Measurements from ENCODE around the gene NADSYN1. TPM values are rescaled to one million over a fixed set of nuclear protein-coding genes. Genes with fewer than 3 reads are reported as not detected.

The NADSYN1 gene
- total and polyA plus RNA-seq, 2 experiments from 2014 or later, result 35.6 to 54.9 TPM

DNA sequence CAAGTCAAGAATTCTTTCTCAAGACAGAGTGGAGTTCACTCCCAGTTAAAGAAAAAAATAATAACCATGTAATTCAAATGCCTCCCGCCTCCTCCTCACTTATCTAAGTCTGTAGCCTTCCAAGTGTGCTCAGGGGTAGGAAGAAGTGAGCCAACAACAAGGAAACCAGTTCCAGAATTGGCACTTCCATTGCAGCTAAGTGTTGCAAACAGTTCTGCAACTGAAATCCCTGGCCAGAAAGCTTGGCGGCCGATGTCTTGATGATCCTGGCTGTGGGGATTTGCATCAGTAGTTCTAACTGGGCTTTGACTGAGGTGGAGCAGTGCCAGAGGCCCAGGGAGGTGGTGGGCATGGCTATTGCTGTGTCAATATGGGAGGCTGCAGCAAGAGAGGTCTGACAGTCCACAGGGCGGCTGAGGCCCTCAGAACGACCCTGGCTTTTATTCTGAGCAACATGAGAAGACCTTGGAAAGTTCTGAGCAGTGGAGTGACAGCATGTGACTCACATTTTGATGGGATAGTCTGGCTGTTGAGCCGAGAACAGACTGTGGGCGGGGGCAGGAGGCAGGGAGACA, 24.1 kb upstream of the NADSYN1 start:
- DNase-seq (ENCODE audit: low spot score) (no peak), ATAC-seq (no peak)
- peaks cover 4% of the 10 kb centered on the region; the same call in 2 of the 3 replicates for H3K4me1 Mint-ChIP-seq
- Histone ChIP-seq H3K27me3 (ENCODE audit: insufficient read depth) (no peaks in the 10 kb centered on the region), H3K9me2 (ENCODE audit: insufficient read depth) (peaks cover 4% of the 10 kb centered on the region; the same call in 1 of the 2 replicates), H3F3A (replicated peaks; ENCODE audit: low read depth) (no peaks in the 10 kb centered on the region), H3K36me3 (ENCODE audit: insufficient read depth) (no peaks in the 10 kb centered on the region), H2AFZ (no peak overlapping the region), H3K4me1 (ENCODE audit: insufficient read depth) (no peaks in the 10 kb centered on the region), H3K27ac (ENCODE audit: low read depth) (no peak overlapping the region), H3K4me3 (no peak overlapping the region), H3K4me2 (no peak overlapping the region), H3K79me2 (replicated peaks; ENCODE audit: insufficient read depth) (no peaks in the 10 kb centered on the region), H4K20me1 (replicated peaks; ENCODE audit: insufficient read depth) (no peaks in the 10 kb centered on the region; the same call in 1 of the 2 replicates)
- TF ChIP-seq STAT1 (IDR thresholded peaks at IDR 0.05; ENCODE audit: unreplicated experiment) (no peak), ZNF331 (CRISPR knock-in tag; IDR thresholded peaks at IDR 0.05; ENCODE audit: low read depth) (no peak), POLR2AphosphoS5 (IDR thresholded peaks at IDR 0.05; ENCODE audit: low read depth) (no peak), ZNF114 (CRISPR knock-in tag; IDR thresholded peaks at IDR 0.05) (no peak), EZH2phosphoT487 (IDR thresholded peaks at IDR 0.05; ENCODE audit: unreplicated experiment) (no peak), NANOG (IDR thresholded peaks at IDR 0.05; ENCODE audit: borderline replicate concordance) (no peak), EZH2 (IDR thresholded peaks at IDR 0.05; ENCODE audit: low read depth, unreplicated experiment) (no peak), JUNB (IDR thresholded peaks at IDR 0.05; ENCODE audit: unreplicated experiment) (no peak), CREB1 (CRISPR knock-in tag; IDR thresholded peaks at IDR 0.05; ENCODE audit: low read depth) (no peak)
- TF ChIP-seq, protein P1, sequence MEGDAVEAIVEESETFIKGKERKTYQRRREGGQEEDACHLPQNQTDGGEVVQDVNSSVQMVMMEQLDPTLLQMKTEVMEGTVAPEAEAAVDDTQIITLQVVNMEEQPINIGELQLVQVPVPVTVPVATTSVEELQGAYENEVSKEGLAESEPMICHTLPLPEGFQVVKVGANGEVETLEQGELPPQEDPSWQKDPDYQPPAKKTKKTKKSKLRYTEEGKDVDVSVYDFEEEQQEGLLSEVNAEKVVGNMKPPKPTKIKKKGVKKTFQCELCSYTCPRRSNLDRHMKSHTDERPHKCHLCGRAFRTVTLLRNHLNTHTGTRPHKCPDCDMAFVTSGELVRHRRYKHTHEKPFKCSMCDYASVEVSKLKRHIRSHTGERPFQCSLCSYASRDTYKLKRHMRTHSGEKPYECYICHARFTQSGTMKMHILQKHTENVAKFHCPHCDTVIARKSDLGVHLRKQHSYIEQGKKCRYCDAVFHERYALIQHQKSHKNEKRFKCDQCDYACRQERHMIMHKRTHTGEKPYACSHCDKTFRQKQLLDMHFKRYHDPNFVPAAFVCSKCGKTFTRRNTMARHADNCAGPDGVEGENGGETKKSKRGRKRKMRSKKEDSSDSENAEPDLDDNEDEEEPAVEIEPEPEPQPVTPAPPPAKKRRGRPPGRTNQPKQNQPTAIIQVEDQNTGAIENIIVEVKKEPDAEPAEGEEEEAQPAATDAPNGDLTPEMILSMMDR (conservative IDR thresholded peaks at IDR 0.05; ENCODE audit: low read depth in 2 of 2), result no peak
- TF ChIP-seq, protein P2, sequence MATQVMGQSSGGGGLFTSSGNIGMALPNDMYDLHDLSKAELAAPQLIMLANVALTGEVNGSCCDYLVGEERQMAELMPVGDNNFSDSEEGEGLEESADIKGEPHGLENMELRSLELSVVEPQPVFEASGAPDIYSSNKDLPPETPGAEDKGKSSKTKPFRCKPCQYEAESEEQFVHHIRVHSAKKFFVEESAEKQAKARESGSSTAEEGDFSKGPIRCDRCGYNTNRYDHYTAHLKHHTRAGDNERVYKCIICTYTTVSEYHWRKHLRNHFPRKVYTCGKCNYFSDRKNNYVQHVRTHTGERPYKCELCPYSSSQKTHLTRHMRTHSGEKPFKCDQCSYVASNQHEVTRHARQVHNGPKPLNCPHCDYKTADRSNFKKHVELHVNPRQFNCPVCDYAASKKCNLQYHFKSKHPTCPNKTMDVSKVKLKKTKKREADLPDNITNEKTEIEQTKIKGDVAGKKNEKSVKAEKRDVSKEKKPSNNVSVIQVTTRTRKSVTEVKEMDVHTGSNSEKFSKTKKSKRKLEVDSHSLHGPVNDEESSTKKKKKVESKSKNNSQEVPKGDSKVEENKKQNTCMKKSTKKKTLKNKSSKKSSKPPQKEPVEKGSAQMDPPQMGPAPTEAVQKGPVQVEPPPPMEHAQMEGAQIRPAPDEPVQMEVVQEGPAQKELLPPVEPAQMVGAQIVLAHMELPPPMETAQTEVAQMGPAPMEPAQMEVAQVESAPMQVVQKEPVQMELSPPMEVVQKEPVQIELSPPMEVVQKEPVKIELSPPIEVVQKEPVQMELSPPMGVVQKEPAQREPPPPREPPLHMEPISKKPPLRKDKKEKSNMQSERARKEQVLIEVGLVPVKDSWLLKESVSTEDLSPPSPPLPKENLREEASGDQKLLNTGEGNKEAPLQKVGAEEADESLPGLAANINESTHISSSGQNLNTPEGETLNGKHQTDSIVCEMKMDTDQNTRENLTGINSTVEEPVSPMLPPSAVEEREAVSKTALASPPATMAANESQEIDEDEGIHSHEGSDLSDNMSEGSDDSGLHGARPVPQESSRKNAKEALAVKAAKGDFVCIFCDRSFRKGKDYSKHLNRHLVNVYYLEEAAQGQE (IDR thresholded peaks at IDR 0.05; ENCODE audit: unreplicated experiment), result no peak
- TF ChIP-seq, protein P3, sequence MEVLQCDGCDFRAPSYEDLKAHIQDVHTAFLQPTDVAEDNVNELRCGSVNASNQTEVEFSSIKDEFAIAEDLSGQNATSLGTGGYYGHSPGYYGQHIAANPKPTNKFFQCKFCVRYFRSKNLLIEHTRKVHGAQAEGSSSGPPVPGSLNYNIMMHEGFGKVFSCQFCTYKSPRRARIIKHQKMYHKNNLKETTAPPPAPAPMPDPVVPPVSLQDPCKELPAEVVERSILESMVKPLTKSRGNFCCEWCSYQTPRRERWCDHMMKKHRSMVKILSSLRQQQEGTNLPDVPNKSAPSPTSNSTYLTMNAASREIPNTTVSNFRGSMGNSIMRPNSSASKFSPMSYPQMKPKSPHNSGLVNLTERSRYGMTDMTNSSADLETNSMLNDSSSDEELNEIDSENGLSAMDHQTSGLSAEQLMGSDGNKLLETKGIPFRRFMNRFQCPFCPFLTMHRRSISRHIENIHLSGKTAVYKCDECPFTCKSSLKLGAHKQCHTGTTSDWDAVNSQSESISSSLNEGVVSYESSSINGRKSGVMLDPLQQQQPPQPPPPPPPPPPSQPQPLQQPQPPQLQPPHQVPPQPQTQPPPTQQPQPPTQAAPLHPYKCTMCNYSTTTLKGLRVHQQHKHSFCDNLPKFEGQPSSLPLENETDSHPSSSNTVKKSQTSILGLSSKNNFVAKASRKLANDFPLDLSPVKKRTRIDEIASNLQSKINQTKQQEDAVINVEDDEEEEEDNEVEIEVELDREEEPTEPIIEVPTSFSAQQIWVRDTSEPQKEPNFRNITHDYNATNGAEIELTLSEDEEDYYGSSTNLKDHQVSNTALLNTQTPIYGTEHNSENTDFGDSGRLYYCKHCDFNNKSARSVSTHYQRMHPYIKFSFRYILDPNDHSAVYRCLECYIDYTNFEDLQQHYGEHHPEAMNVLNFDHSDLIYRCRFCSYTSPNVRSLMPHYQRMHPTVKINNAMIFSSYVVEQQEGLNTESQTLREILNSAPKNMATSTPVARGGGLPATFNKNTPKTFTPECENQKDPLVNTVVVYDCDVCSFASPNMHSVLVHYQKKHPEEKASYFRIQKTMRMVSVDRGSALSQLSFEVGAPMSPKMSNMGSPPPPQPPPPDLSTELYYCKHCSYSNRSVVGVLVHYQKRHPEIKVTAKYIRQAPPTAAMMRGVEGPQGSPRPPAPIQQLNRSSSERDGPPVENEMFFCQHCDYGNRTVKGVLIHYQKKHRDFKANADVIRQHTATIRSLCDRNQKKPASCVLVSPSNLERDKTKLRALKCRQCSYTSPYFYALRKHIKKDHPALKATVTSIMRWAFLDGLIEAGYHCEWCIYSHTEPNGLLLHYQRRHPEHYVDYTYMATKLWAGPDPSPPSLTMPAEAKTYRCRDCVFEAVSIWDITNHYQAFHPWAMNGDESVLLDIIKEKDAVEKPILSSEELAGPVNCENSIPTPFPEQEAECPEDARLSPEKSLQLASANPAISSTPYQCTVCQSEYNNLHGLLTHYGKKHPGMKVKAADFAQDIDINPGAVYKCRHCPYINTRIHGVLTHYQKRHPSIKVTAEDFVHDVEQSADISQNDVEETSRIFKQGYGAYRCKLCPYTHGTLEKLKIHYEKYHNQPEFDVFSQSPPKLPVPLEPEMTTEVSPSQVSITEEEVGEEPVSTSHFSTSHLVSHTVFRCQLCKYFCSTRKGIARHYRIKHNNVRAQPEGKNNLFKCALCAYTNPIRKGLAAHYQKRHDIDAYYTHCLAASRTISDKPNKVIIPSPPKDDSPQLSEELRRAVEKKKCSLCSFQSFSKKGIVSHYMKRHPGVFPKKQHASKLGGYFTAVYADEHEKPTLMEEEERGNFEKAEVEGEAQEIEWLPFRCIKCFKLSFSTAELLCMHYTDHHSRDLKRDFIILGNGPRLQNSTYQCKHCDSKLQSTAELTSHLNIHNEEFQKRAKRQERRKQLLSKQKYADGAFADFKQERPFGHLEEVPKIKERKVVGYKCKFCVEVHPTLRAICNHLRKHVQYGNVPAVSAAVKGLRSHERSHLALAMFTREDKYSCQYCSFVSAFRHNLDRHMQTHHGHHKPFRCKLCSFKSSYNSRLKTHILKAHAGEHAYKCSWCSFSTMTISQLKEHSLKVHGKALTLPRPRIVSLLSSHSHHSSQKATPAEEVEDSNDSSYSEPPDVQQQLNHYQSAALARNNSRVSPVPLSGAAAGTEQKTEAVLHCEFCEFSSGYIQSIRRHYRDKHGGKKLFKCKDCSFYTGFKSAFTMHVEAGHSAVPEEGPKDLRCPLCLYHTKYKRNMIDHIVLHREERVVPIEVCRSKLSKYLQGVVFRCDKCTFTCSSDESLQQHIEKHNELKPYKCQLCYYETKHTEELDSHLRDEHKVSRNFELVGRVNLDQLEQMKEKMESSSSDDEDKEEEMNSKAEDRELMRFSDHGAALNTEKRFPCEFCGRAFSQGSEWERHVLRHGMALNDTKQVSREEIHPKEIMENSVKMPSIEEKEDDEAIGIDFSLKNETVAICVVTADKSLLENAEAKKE (CRISPR knock-in tag; IDR thresholded peaks at IDR 0.05), result no peak
- TF ChIP-seq, protein P4, sequence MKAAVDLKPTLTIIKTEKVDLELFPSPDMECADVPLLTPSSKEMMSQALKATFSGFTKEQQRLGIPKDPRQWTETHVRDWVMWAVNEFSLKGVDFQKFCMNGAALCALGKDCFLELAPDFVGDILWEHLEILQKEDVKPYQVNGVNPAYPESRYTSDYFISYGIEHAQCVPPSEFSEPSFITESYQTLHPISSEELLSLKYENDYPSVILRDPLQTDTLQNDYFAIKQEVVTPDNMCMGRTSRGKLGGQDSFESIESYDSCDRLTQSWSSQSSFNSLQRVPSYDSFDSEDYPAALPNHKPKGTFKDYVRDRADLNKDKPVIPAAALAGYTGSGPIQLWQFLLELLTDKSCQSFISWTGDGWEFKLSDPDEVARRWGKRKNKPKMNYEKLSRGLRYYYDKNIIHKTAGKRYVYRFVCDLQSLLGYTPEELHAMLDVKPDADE (IDR thresholded peaks at IDR 0.05), result no peak
- H3K36me3 Mint-ChIP-seq (ENCODE audit: low read depth), result no peaks in the 10 kb centered on the region; the same call in 2 of the 3 replicates
- H3K27ac Mint-ChIP-seq, result no peak overlapping the region
- H3K4me3 Mint-ChIP-seq, result no peak overlapping the region
- peaks cover 9% of the 10 kb centered on the region for H3K27me3 Mint-ChIP-seq (ENCODE audit: insufficient read depth, low read depth, poor library complexity)
- peaks cover 4% of the 10 kb centered on the region; the same call in 1 of the 3 replicates for H3K9me3 Mint-ChIP-seq

Measured in GM23338 (cell line).